OCI-LY7 (cell line): ENCODE measurements around the gene FGF18. TPM values are rescaled to one million over a fixed set of nuclear protein-coding genes. Genes with fewer than 3 reads are reported as not detected.
"Not testable (repeated sequence)": the region's sequence is repeated elsewhere in the genome, so short reads cannot be mapped to it uniquely, and the experiment has no call there.

ENCODE experiments used
- BruUV-seq: library from RNA; stranded (reverse); fragments of 400-500 nt; replicated peaks from 2 replicates; lab custom pipeline; 2021; lab: Mats Ljungman, UMichigan
- CTCF ChIA-PET: fragments of 300-600 bp; sonication (Branson Sonifier 250); formaldehyde crosslinking; loops from one replicate; lab custom pipeline; 2022; ENCODE audit warnings: antibody characterized with exemption; ENCODE audit not compliant: unreplicated experiment; lab: Charles Lee
- POLR2A ChIA-PET: fragments of 300-600 bp; sonication (Branson Sonifier 250); formaldehyde crosslinking; loops from one replicate; lab custom pipeline; 2022; ENCODE audit warnings: antibody characterized with exemption; lab: Charles Lee
- DNase-seq: peaks from one replicate; pipeline ENCODE4 v3.0.0-alpha.2; 2015; ENCODE audit warnings: low spot score
- H2AFZ ChIP-seq: fragments of 200-600 bp; sonication (generic), shearing (Covaris generic); 2 replicates; pipeline ENCODE4 v1.6.1; 2014; ENCODE audit warnings: mild to moderate bottlenecking, antibody characterized with exemption, low read length, moderate library complexity
- H3K27ac ChIP-seq: fragments of 200-600 bp; sonication (generic); 2 replicates; pipeline ENCODE4 v1.5.1; 2014; ENCODE audit warnings: mixed run types, low read depth, mild to moderate bottlenecking, moderate library complexity, low read length, inconsistent platforms; ENCODE audit not compliant: poor library complexity, severe bottlenecking
- H3K36me3 ChIP-seq: fragments of 200-600 bp; sonication (generic); 2 replicates; pipeline ENCODE4 v1.6.1; 2014; ENCODE audit warnings: mild to moderate bottlenecking, antibody characterized with exemption, low read length, moderate library complexity, mixed read lengths; ENCODE audit not compliant: insufficient read depth
- H3K4me1 ChIP-seq: fragments of 200-600 bp; sonication (generic); 2 replicates; pipeline ENCODE4 v1.5.1; 2014; ENCODE audit warnings: mild to moderate bottlenecking, low read length; ENCODE audit not compliant: insufficient read depth, poor library complexity, severe bottlenecking
- H3K4me2 ChIP-seq: fragments of 200-600 bp; sonication (generic); 2 replicates; pipeline ENCODE4 v1.6.1; 2014; ENCODE audit warnings: mild to moderate bottlenecking, low read length
- H3K4me3 ChIP-seq: fragments of 200-600 bp; sonication (generic); 2 replicates; pipeline ENCODE4 v1.5.1; 2014; ENCODE audit warnings: mild to moderate bottlenecking, low read depth, low read length; ENCODE audit not compliant: poor library complexity, severe bottlenecking
- H3K79me2 ChIP-seq: fragments of 200-600 bp; sonication (generic); 2 replicates; pipeline ENCODE4 v1.6.1; 2016; ENCODE audit warnings: low read depth, mild to moderate bottlenecking, low read length, moderate library complexity, mixed read lengths; ENCODE audit not compliant: insufficient read depth
- H3K9me2 ChIP-seq: fragments of 200-600 bp; sonication (generic); 2 replicates; pipeline ENCODE4 v1.6.1; 2016; ENCODE audit warnings: mild to moderate bottlenecking, low read length, mixed read lengths; ENCODE audit not compliant: insufficient read depth
- H3K9me3 ChIP-seq: fragments of 200-600 bp; sonication (generic); 2 replicates; pipeline ENCODE4 v1.6.1; 2014; ENCODE audit warnings: mild to moderate bottlenecking, mixed run types, low read length, mixed read lengths
- H4K20me1 ChIP-seq: fragments of 200-600 bp; sonication (generic); 2 replicates; pipeline ENCODE4 v1.6.1; 2014; ENCODE audit warnings: mild to moderate bottlenecking, antibody characterized with exemption, low read length, moderate library complexity, mixed read lengths; ENCODE audit not compliant: insufficient read depth
- CTCF ChIP-seq: fragments of 200-600 bp; sonication (generic); conservative IDR thresholded peaks from 2 replicates; pipeline ENCODE4 v1.5.1; 2014; ENCODE audit warnings: mild to moderate bottlenecking, antibody characterized with exemption, low read length, moderate library complexity, mixed read lengths
- EZH2phosphoT487 ChIP-seq: fragments of 200-600 bp; sonication (generic); IDR thresholded peaks from 2 replicates; pipeline ENCODE4 v1.6.1; 2018; ENCODE audit warnings: low read depth, borderline replicate concordance, mild to moderate bottlenecking, mixed run types, antibody characterized with exemption, low read length, moderate library complexity, mixed read lengths
- intact Hi-C: fragments of 100-400 bp; cut with micrococcal nuclease; formaldehyde crosslinking; loops from one replicate; pipeline ENCODE4 v1.10.0; 2022; ENCODE audit not compliant: unreplicated experiment
- total RNA-seq, 2 experiments: library from RNA; depleted of rRNA in 1 of 2; stranded (reverse); fragments of >200 nt in 1 of 2; shearing (Covaris generic) in 1 of 2; gene quantifications; 2 replicates each; pipeline ENCODE4 v1.2.3, GENCODE V29; 2014 to 2022

FGF18 gene
- total RNA-seq, 2 experiments from 2014 or later = 0.16 TPM; not detected in 1

- no TSS peak for BruUV-seq
- no peak overlapping the region for H3K27ac ChIP-seq
- CTCF ChIA-PET = no interaction called here
- DNase-seq = no peak
- TF ChIP-seq CTCF (no peak), EZH2phosphoT487 (no peak)
- peaks cover 72% of the 10 kb centered on the region for H4K20me1 ChIP-seq
- H3K4me1 ChIP-seq = no peaks in the 10 kb centered on the region
- H3K4me2 ChIP-seq = no peak overlapping the region
- H3K36me3 ChIP-seq = peaks cover 90% of the 10 kb centered on the region
- POLR2A ChIA-PET = no interaction called here
- intact Hi-C loops = no loop called here
- H2AFZ ChIP-seq = no peak overlapping the region
- H3K79me2 ChIP-seq = peaks cover 58% of the 10 kb centered on the region; the same call in 1 of the 2 replicates
- H3K9me2 ChIP-seq = no peaks in the 10 kb centered on the region
- no peak overlapping the region for H3K4me3 ChIP-seq
- no peaks in the 10 kb centered on the region for H3K9me3 ChIP-seq
Observed at GRCh38 chr5:171410181-171410580, 9.3 kb upstream of the FGF18 start.

GRCh38 chr5:171412186-171412585 lies 7.3 kb upstream of the FGF18 start:
- TF ChIP-seq CTCF (no peak), EZH2phosphoT487 (no peak)

GRCh38 chr5:171413153-171413910 lies 6.1 kb upstream of the FGF18 start:
- Histone ChIP-seq H4K20me1 (peaks cover 46% of the 10 kb centered on the region), H3K4me2 (no peak overlapping the region), H3K36me3 (peaks cover 59% of the 10 kb centered on the region), H3K4me3 (no peak overlapping the region), H3K27ac (no peak overlapping the region), H3K4me1 (no peaks in the 10 kb centered on the region), H3K79me2 (peaks cover 26% of the 10 kb centered on the region; the same call in 1 of the 2 replicates), H2AFZ (no peak overlapping the region), H3K9me3 (no peaks in the 10 kb centered on the region), H3K9me2 (no peaks in the 10 kb centered on the region)
- no TSS peak for BruUV-seq
- POLR2A ChIA-PET = interaction anchor here (0.6 to 1.0 kb wide), 4 partner anchors 16 to 25 kb away, joined by 3 to 4 read pairs (median 3); no protein-coding TSS in a partner anchor
- TF ChIP-seq CTCF = no peak
- TF ChIP-seq EZH2phosphoT487 = no peak
- CTCF ChIA-PET = no interaction called here
- no peak for DNase-seq
- intact Hi-C loops = no loop called here

More at GRCh38 chr5:171412186-171412585, 7.3 kb upstream of the FGF18 start:
- ChIA-PET POLR2A (interaction anchor here (1.0 kb wide), 1 partner anchor 24 kb away, joined by 4 read pairs; no protein-coding TSS in a partner anchor), CTCF (no interaction called here)
- no peak for DNase-seq
- H3K4me3 ChIP-seq = no peak overlapping the region
- H3K4me2 ChIP-seq = no peak overlapping the region
- H3K9me2 ChIP-seq = no peaks in the 10 kb centered on the region
- peaks cover 70% of the 10 kb centered on the region for H3K36me3 ChIP-seq
- intact Hi-C loops = no loop called here
- BruUV-seq = no TSS peak
- H3K79me2 ChIP-seq = peaks cover 38% of the 10 kb centered on the region; the same call in 1 of the 2 replicates
- H4K20me1 ChIP-seq = peaks cover 52% of the 10 kb centered on the region
- no peaks in the 10 kb centered on the region for H3K9me3 ChIP-seq
- H3K4me1 ChIP-seq = no peaks in the 10 kb centered on the region
- H2AFZ ChIP-seq = no peak overlapping the region
- H3K27ac ChIP-seq = no peak overlapping the region

GRCh38 chr5:171413993-171414392 lies 5.5 kb upstream of the FGF18 start:
- DNase-seq, H3K4me2 ChIP-seq, CTCF ChIA-PET, H2AFZ ChIP-seq, H3K4me3 ChIP-seq, BruUV-seq, H3K27ac ChIP-seq, H3K9me2 ChIP-seq, H3K9me3 ChIP-seq, H3K4me1 ChIP-seq, intact Hi-C loops: not testable (repeated sequence)
- Histone ChIP-seq H3K79me2 (peaks cover 20% of the 10 kb centered on the region; the same call in 1 of the 2 replicates), H3K36me3 (peaks cover 52% of the 10 kb centered on the region), H4K20me1 (peaks cover 42% of the 10 kb centered on the region)
- POLR2A ChIA-PET = interaction anchor here (0.6 to 1.1 kb wide), 3 partner anchors 20 to 497 kb away, joined by 3 read pairs; no protein-coding TSS in a partner anchor
